NOMO-1 treated with dmso at 0.1 percent for 144 hours (cell line): ENCODE data around the gene FGFR3.

Source experiments
- DNase-seq: peaks from one replicate; lab custom pipeline; 2025; ENCODE audit not compliant: unreplicated experiment; lab: John Stamatoyannopoulos, UW

FGFR3 gene

DNA sequence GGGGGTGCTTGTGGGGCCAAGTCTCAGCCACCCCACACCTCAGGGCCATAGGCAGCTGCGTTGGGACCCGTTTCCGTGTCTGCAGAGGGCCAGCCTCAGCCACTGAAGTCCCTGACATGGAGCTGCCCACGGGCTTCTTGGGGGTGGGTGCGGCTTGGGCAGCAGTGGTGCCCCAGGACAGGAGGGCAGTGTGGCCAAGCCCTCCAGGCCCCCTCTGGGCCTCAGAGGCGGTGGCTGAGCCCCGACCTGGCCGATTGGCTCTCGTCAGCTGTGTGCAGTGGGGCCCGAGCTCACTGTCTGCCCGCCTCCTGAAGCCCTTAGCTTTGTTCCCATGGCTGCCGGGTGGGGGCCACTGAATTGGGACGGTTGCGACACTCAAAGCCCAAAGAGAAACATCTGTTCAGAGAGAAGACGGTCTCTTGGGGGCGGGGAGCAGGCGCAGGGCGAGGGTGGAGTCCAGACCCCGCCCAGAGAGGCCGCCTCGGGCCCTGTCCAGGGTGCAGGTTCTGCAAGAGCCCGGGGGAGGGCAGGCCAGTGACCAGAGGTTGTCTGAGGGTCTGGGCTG is 9.1 kb downstream of the FGFR3 start:
- peak; percentile 83 for DNase-seq

GRCh38 chr4:1802720-1803522 is 9.8 kb downstream of the FGFR3 start:
- no peak for DNase-seq

- no peak for DNase-seq
Measured at GRCh38 chr4:1803523-1804423, 10.7 kb downstream of the FGFR3 start.

DNA sequence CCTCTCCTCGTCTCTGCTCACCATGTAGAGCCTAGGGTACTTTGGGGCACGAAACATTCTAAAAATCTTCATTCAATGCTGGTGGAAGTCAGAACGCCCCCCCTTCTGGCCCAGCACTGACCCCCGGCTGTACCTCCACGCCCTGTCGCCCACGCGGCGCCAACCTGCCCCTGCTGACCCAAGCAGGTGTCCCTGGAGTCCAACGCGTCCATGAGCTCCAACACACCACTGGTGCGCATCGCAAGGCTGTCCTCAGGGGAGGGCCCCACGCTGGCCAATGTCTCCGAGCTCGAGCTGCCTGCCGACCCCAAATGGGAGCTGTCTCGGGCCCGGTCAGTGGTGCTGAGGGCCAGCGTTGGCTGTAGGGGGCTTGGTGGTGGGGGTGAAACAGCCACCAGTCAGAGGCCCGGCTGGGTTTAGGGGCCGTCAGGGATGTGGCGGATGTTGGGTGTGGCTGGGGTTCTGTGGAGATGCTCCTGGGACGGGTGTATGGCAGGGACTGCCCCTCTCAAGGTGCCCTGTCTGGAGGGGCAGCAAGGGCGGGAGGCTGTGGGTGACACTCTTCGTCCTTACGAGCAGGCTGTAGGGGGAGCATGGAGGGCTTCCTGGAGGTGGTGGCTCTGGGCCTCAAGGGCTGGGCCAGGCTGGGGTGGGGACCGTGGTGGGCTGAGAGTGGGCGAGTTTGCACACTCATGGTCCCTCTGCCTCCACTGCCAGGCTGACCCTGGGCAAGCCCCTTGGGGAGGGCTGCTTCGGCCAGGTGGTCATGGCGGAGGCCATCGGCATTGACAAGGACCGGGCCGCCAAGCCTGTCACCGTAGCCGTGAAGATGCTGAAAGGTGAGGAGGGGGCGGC is 11.8 kb downstream of the FGFR3 start:
- DNase-seq = no peak

- DNase-seq = no peak
Measured at GRCh38 chr4:1805493-1806222, 12.6 kb downstream of the FGFR3 start.

- DNase-seq = no peak
Measured at GRCh38 chr4:1806223-1806564, 13.1 kb downstream of the FGFR3 start.

- no peak for DNase-seq
Measured at GRCh38 chr4:1806596-1807331, 13.7 kb downstream of the FGFR3 start.

DNA sequence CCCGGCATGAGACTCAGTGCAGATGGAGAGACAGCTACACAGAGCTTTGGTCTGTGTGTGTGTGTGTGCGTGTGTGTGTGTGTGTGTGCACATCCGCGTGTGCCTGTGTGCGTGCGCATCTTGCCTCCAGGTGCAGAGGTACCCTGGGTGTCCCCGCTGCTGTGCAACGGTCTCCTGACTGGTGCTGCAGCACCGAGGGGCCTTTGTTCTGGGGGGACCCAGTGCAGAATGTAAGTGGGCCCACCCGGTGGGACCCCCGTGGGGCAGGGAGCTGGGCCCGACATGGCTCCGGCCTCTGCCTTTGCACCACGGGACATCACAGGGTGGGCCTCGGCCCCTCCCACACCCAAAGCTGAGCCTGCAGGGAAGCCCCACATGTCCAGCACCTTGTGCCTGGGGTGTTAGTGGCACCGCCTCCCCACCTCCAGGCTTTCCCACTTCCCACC is 14.3 kb downstream of the FGFR3 start:
- DNase-seq = no peak

DNA sequence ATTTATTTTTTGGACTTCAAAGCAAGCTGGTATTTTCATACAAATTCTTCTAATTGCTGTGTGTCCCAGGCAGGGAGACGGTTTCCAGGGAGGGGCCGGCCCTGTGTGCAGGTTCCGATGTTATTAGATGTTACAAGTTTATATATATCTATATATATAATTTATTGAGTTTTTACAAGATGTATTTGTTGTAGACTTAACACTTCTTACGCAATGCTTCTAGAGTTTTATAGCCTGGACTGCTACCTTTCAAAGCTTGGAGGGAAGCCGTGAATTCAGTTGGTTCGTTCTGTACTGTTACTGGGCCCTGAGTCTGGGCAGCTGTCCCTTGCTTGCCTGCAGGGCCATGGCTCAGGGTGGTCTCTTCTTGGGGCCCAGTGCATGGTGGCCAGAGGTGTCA is 15.3 kb downstream of the FGFR3 start:
- no peak for DNase-seq

- DNase-seq = no peak
Measured at GRCh38 chr4:1808851-1809753, 16.0 kb downstream of the FGFR3 start.

DNA sequence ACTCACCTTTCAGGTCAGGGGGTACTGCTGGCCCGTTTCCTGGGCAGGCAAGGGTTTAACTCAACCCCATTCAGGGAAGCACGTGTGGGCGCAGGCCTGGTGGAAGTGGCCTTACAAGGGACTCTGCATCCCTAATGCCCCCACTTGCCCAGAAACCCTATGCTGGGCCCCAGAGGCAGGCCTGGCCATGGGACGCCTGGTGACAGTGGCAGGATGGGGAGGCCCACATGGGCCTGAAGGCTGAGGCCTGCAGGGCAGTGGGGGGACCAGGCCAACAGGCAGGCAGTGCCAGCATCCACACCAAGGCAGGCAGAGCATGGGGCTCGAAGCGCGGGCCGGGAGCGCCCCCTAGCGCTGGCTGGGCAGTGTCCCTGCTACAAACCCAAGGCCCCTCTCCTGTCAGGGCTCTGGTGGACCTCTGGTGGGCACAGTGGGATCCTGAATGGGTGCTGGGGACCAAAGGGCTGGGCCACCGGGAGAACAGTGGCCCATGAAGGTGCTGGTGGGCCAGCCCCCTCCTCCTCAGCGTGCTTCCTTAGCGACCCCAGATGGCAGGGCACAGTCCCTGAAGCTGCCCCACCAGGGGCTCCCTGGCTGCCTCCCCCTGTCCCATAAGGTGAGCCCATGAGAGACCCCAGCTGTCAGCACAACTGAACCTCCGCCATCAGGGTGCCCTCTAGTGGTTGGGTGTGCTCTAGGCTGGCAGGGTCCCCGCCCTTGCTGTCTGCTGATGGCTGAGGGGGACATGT is 16.8 kb downstream of the FGFR3 start:
- DNase-seq = peak; percentile 6

DNA sequence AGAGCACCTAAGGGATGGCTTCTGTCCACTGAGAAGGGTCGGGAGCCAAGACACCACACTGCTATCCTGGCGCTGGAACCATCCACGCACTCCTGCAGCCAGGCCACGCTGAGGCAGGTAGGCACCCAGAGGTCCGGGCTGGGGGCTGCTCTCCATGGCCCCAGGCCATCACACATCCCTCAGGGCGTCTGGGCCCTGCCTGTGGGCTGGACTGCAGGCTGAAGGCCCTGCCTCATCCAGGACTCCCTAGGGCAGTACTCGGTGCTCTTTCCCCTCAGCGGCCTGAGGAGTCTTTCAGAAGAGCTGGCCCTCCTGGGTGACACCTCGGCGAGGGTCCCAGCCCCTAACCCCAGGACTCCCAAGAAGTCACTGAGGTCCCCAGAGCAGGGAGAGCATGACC is 17.7 kb downstream of the FGFR3 start:
- no peak for DNase-seq

DNA sequence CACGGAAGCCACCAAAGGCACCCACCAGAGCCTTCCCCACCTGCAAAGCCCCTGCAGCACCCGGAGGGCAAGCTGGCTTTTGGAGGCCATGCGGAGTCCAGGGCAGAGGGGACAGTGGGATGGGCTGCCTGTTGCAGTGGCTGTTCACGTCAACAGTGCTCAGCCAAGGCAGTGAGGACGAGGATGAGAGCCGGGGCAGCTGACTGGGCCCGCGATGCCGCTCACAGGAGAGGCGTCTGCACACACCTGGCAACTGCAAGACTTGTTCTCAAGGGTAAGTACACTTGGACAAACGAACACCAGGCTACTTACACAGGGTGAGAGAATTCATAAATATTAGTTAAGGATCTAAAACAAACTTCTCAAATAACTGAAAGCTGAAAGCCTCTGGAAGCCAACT is 19.6 kb downstream of the FGFR3 start:
- DNase-seq = no peak

DNA sequence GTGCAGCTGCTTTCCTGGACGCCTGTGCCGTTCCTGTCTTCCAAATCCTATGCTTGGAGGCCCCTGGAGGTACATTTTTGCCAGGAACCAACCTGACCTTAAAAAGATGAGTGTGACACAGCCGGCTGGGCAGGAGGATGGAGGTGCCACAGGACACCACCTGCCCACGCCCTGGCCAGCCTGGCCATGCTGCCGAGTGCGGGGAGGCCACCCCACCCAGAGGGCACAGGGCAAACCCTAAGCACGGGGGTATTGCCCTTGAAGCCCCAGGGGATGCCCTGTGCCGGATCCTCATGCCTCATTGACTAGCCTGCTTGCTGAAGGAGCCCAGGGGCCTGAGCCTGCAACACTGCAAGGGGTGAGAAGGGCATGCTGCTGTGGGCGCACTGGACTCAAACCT is 20.1 kb downstream of the FGFR3 start:
- no peak for DNase-seq

DNA sequence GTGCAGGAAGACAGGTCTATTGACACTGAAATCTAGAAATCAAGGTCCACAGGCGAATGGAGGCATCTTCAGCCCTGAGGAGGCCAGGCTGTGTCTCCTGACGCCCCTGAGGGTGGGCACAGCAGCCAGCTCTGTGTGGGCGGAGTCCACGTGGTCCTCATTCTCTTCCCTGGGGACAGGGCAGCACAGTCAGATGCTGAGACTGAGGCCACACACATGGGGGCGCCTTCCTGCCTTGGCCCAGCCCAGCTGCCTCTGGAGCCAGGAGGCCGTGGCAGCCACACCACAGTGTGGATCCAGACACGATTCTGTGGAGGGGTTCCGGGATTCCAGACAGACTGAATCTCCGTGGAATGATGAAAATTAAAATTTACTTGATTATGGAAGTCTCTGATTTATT is 20.8 kb downstream of the FGFR3 start:
- no peak for DNase-seq

- no peak for DNase-seq
Measured at GRCh38 chr4:1814453-1814852, 21.4 kb downstream of the FGFR3 start.

DNA sequence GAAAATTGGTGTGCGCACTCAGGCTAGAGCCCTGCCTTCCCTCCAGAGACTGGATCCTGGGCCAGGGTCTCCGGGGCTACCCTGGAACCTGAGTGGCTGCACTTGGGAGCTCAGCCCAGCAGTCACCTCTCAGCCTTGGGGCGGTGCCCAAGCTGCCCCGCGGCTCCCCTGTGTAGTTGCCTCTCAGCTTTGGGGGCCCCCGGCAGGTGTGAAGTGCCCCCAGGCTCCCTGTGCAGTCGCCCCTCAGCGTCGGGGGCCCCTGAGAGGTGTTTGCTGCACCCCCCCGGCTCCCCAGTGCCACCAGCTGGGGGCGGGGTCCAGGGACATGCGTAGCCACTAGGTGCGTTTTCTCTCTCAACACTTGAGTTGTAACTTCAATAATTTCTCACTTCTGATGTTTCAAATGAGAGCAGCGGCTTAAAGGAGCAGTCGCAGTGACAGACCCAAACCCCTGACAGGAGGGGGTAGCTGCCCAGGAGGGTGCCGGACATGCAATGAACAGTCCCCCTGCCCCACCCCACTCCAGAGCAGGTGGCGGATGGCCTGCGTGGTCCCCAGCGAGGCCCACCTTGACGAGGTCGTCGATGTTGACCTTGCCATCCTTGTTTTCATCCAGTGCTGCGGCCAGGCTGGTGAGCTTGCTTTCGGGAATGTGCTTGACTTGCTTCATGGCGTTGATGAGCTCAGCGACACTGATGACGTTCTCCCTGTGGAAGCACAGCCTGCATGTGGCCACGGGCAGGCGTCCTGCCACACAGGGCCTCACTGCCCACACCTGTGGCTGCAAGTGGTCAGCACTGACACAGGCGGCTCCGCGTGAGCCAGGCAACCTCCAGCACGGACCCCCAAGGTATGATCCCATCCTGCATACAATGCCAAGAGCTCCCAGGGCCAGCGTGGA is 22.3 kb downstream of the FGFR3 start:
- no peak for DNase-seq
